Pancreas (tissue), 10 donors: ENCODE measurements around the gene CAMLG. TPM values are rescaled to one million over a fixed set of nuclear protein-coding genes. Genes with fewer than 3 reads are reported as not detected.
A peak's percentile ranks its signal among the peaks of the same experiment; 100 is the strongest.
"Not testable (repeated sequence)": the region's sequence is repeated elsewhere in the genome, so short reads cannot be mapped to it uniquely, and the experiment has no call there.

Experiments used
- ATAC-seq, 4 donors: fragments of 200-7000 bp; cut with Tn5 transposase; one replicate each; pipeline versions ENCODE4 v1.8.0 to v1.9.1; 2020; ENCODE audit warnings: mild to moderate bottlenecking in 4 of 4, moderate library complexity in 4 of 4
- DNase-seq, 6 donors: peaks; one replicate each; pipeline ENCODE4 v3.0.0-alpha.2; 2020
- FAIRE-seq: peaks from 2 replicates; lab custom pipeline; 2012; peaks lifted over from hg19 to GRCh38; lab: Jason Lieb, UNC
- H3K27ac ChIP-seq, 4 donors: fragments of 200-600 bp; sonication (generic); 1 replicate in 3 of 4; 2 replicates in 1 of 4; pipeline versions ENCODE4 v1.5.0 to v1.8.0; 2020
- H3K27me3 ChIP-seq, 4 donors: fragments of 200-600 bp; one replicate each; pipeline ENCODE4 v1.8.0; 2021
- H3K36me3 ChIP-seq, 3 donors: fragments of 200-600 bp; sonication (generic) in 1 of 3; one replicate each; pipeline versions ENCODE4 v1.5.0 to v1.8.0; 2020 to 2021
- H3K4me1 ChIP-seq, 3 donors: fragments of 200-600 bp; one replicate each; pipeline ENCODE4 v1.8.0; 2021
- H3K4me3 ChIP-seq, 4 donors: fragments of 200-600 bp; sonication (generic) in 2 of 4; one replicate each; pipeline versions ENCODE4 v1.5.0 to v1.8.0; 2020 to 2021
- H3K9me3 ChIP-seq, 4 donors: fragments of 200-600 bp; one replicate each; pipeline ENCODE4 v1.8.0; 2021
- CTCF ChIP-seq, 4 donors: fragments of 200-600 bp; sonication (generic) in 3 of 4; IDR thresholded peaks; one replicate each; pipeline versions ENCODE4 v1.5.0 to v1.8.0; 2021; ENCODE audit warnings: antibody characterized with exemption in 4 of 4
- WGBS, 2 donors: extraction: QIAGEN DNeasy Blood & Tissue Kit; methylation state at CpG; one replicate each; pipeline ENCODE4 v1.1.7; 2013; 5-methylcytosine and 5-hydroxymethylcytosine counted together
- intact Hi-C, 3 donors: fragments of 100-400 bp; cut with DNase I; formaldehyde crosslinking; loops; one replicate each; pipeline versions ENCODE4 v1.11.1 to v1.14.2; 2022
- polyA plus RNA-seq, 2 donors: library from polyadenylated mRNA; stranded (reverse); fragments of 200-250 nt; gene quantifications; one replicate each; pipeline ENCODE4 v1.2.3, GENCODE V29; 2013
- total RNA-seq, 6 donors: library from RNA; stranded (reverse); fragmentation: NEBNext Ultra II Directional in 4 of 6; extraction: Animal tissue kit (Norgen Biotek cat#: 25700) in 4 of 6; gene quantifications; one replicate each; pipeline versions ENCODE4 v1.2.1 to v1.2.4, GENCODE V29; 2021 to 2023
- donor health status: healthy with polysubstance abuse.
- donor health status: DM: no; HTN: no; CAD: no; lungs with moderate emphysema.
- donor health status: DM: no; HTN: no; CAD: no.
- donor health status: control.
- donor health status: control.
- donor health status: Bipolar disorder and iron deficiency.
- donor health status: DM: yes; HTN: yes; CAD: no.
- donor health status: DM: no; HTN: no; CAD: no.
- donor health status: DM: no; HTN: no; CAD: no.
- donor health status: DM: yes; HTN: yes; CAD: no.

CAMLG gene
- total and polyA plus RNA-seq, 8 donors = 10.1 to 28.3 (median 16.2) TPM

DNA sequence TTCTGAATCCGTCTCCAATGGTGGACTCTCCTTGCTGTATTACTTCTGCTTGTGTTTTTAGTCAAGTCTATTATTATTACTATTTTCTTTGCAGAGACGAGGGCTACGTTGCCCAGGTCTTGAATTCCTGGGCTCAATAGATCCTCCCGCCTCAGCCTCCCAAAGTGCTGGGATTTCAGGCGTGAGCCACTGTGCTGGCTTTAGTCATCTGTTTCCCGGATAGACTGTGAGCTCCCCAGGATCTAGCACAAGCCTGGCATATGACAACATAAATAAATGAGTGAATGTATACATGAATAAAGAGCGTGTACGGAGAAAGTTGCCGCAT, 19.8 kb downstream of the CAMLG start:
- peaks cover 5 to 11% (median 8%) of the 10 kb centered on the region in 3 donors for H3K4me1 ChIP-seq
- no peaks in the 10 kb centered on the region for H3K36me3 ChIP-seq
- H3K4me3 ChIP-seq = peak overlapping the region; percentile 73 to 95 (median 86)
- no peaks in the 10 kb centered on the region for H3K9me3 ChIP-seq
- intact Hi-C loops = no loop called here
- no peaks in the 10 kb centered on the region for H3K27me3 ChIP-seq
- ATAC-seq = peak; percentile 19 to 53 (median 31)
- H3K27ac ChIP-seq = no peak overlapping the region
- DNase-seq = no peak
- no peak for TF ChIP-seq CTCF (IDR thresholded peaks at IDR 0.05)
- 19 to 23% methylated on average over 9 of the region's 9 CpGs for WGBS, 2 donors
- FAIRE-seq = no peak

DNA sequence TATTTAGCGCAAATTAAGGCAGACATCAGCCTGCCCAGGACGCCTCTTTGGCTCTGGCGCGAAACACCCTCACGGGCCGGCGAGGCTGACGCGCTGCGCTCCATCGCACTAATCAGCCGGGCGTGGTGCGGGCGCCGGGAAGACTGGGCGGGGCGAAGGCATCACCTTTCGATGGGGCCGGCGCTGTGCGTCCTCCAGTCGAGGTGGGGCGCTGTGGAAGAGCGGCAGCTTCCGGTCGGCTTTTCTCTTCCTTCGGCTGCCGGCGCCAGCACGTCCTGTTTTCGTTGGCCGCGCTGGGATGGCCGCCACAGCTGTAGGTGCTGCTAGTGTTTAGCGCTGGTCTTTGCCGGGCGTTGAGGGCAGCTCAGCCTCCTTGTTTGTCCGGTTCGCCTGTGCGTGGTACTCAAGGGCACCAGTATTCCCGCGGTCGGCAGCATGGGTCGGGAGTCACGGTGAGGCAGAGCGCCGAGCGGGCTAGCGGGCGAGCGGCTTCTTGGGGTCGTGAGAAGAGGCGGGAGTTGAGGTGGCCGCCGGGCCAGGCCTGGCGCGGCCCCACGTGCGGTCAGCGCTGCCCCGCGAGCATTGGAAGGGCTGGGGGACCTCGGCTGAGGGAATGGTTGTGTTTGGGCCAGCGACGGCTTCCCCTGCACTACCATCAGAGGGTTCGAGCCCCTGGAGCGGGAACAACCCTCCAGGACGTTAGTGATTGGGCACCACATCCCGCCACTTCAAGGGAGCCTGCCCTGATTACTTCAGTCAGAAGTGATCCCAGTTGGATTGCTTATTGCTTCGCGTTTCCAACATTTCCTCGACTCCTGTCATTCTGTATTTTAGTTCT, 20.4 kb downstream of the CAMLG start, which contains the start of gene DDX46:
TSS of gene DDX46 (plus strand) at position 276 of the 838 bp plus-strand sequence. CDS start at position 436, 160 bp downstream.
- H3K4me1 ChIP-seq = peaks cover 5 to 11% (median 8%) of the 10 kb centered on the region in 3 donors
- no peaks in the 10 kb centered on the region for H3K9me3 ChIP-seq
- intact Hi-C loops = no loop called here
- 0 to 1% methylated on average over 71 to 73 of the region's 73 CpGs for WGBS, 2 donors
- FAIRE-seq (no peak), DNase-seq (peak; percentile 89 to 97 (median 94)), ATAC-seq (peak; percentile 100)
- H3K27me3 ChIP-seq = no peaks in the 10 kb centered on the region
- H3K36me3 ChIP-seq = no peaks in the 10 kb centered on the region
- H3K27ac ChIP-seq = peak within 1 kb of the TSS in 3 of 4 donors; percentile 12 to 58 (median 39)
- H3K4me3 ChIP-seq = peak within 1 kb of the TSS; percentile 73 to 95 (median 86)
- peak; percentile 42 to 80 (median 58) for TF ChIP-seq CTCF (IDR thresholded peaks at IDR 0.05)

DNA sequence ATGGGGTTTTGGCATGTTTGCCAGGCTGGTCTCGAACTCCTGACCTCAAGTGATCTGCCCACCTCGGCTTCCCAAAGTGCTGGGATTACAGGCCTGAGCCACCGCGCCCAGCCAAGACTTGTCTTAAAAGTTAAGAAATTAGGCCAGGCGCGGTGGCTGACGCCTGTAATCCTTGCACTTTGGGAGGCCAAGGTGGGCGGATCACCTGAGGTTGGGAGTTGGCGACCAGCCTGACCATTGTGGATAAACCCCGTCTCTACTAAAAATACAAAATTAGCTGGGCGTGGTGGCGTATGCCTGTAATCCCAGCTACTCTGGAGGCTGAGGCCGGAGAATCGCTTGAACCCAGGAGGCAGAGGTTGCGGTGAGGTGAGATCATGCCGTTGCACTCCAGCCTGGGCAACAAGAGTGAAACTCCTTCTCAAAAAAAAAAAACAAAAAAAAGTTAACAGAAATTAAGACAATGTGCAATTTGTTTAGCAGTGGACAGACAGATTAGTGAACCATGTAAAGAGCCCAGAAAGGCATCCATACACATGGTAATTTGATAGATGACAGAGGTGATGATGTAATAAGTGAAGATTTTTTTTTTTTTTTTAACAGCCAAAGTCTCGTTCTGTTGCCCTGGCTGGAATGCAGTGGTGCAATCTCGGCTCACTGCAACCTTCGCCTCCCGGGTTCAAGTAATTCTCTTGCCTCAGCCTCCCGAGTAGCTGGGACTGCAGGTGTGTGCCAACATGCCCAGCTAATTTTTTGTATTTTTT, 29.4 kb downstream of the CAMLG start:
- H3K27ac ChIP-seq, intact Hi-C loops, ATAC-seq, H3K27me3 ChIP-seq, H3K9me3 ChIP-seq, H3K4me3 ChIP-seq, H3K4me1 ChIP-seq, DNase-seq, FAIRE-seq: not testable (repeated sequence)
- peaks cover 4 to 40% (median 7%) of the 10 kb centered on the region in 3 donors for H3K36me3 ChIP-seq
- WGBS, 2 donors = 96 to 97% methylated on average over 21 of the region's 21 CpGs

GRCh38 chr5:134769206-134769605, 30.9 kb downstream of the CAMLG start:
- Histone ChIP-seq H3K36me3 (peaks cover 4 to 52% (median 12%) of the 10 kb centered on the region in 3 donors), H3K4me1 (no peaks in the 10 kb centered on the region), H3K9me3 (no peaks in the 10 kb centered on the region), H3K27me3 (no peaks in the 10 kb centered on the region), H3K27ac (no peak overlapping the region), H3K4me3 (no peak overlapping the region)
- FAIRE-seq = no peak
- intact Hi-C loops = no loop called here
- ATAC-seq = no peak
- WGBS, 2 donors = 79 to 84% methylated on average over 4 of the region's 4 CpGs
- no peak for TF ChIP-seq CTCF (IDR thresholded peaks at IDR 0.05)
- no peak for DNase-seq

DNA sequence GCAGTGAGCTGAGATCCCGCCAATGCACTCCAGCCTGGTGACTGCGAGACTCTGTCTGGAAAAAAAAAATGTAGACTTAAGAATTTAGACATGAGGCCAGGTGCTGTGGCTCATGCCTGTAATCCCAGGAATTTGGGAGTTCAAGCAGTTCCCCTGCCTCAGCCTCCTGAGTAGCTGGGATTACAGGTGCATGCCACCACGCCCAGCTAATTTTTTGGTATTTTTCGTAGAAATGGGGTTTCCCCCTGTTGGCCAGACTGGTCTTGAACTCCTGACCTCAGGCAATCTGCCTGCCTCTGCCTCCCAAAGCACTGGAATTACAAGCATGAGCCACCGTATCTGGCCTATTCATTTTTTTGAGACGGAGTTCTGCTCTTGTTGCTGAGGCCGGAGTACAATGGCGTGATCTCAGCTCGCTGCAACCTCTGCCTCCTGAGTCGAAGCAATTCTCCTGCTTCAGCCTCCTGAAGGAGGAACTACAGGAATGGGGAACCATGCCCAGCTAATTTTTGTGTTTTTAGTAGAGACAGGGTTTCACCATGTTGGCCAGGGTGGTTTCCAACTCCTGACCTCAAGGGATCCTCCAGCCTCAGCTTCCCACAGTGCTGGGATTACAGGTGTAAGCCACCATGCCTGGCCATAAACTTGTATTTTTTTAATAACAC, 34.2 kb downstream of the CAMLG start:
- Histone ChIP-seq H3K4me3 (no peak overlapping the region), H3K4me1 (no peaks in the 10 kb centered on the region), H3K27ac (no peak overlapping the region), H3K27me3 (no peaks in the 10 kb centered on the region), H3K36me3 (peaks cover 0 to 48% (median 11%) of the 10 kb centered on the region in 3 donors), H3K9me3 (no peaks in the 10 kb centered on the region)
- no peak for TF ChIP-seq CTCF (IDR thresholded peaks at IDR 0.05)
- 95 to 98% methylated on average over 10 of the region's 10 CpGs for WGBS, 2 donors
- no peak for ATAC-seq
- DNase-seq = no peak
- FAIRE-seq = no peak
- intact Hi-C loops = no loop called here
